B cell (primary cell): ENCODE results near the gene TMEM50B.

Experiments
- CTCF ChIP-seq: fragments of 200-600 bp; IDR thresholded peaks from one replicate; pipeline ENCODE4 v1.8.0; 2022; ENCODE audit warnings: antibody characterized with exemption, mild to moderate bottlenecking
- EZH2 ChIP-seq: IDR thresholded peaks from 2 replicates; pipeline ENCODE4 v1.6.1; 2012; ENCODE audit warnings: borderline replicate concordance, low read depth, mild to moderate bottlenecking, moderate library complexity, low read length; ENCODE audit not compliant: insufficient read depth, poor library complexity, severe bottlenecking

GRCh38 chr21:33444499-33444898 lies 35.3 kb downstream of the TMEM50B start:
- no peak for TF ChIP-seq CTCF
- no peak for TF ChIP-seq EZH2
